Liver (tissue), 3 donors: ENCODE results near the gene PPP2R3A.

Experiments used
- EGR1 ChIP-seq, 2 donors: IDR thresholded peaks; 2 replicates each; pipeline ENCODE4 v1.6.1; 2016 to 2018; ENCODE audit warnings: antibody characterized with exemption in 2 of 2, low read depth in 2 of 2
- JUND ChIP-seq, 2 donors: IDR thresholded peaks; 2 replicates each; pipeline ENCODE4 v1.6.1; 2016; ENCODE audit warnings: antibody characterized with exemption in 2 of 2
- RAD21 ChIP-seq, 2 donors: IDR thresholded peaks; 2 replicates each; pipeline ENCODE4 v1.6.1; 2016; ENCODE audit warnings: antibody characterized with exemption in 2 of 2, mild to moderate bottlenecking in 2 of 2
- RXRA ChIP-seq, 2 donors: IDR thresholded peaks; 2 replicates each; pipeline ENCODE4 v1.6.1; 2017 to 2018; ENCODE audit warnings: antibody characterized with exemption in 2 of 2, mild to moderate bottlenecking in 1 of 2
- SP1 ChIP-seq: IDR thresholded peaks from 2 replicates; pipeline ENCODE4 v1.6.1; 2018; ENCODE audit warnings: antibody characterized with exemption, mild to moderate bottlenecking
- TAF1 ChIP-seq: conservative IDR thresholded peaks from 2 replicates; pipeline ENCODE4 v1.6.1; 2016; ENCODE audit warnings: antibody characterized with exemption, mild to moderate bottlenecking
- YY1 ChIP-seq: IDR thresholded peaks from 2 replicates; pipeline ENCODE4 v1.6.1; 2016; ENCODE audit warnings: antibody characterized with exemption, mild to moderate bottlenecking
- TF ChIP-seq, protein P1 (sequence below): IDR thresholded peaks from 2 replicates; pipeline ENCODE4 v1.6.1; 2016; ENCODE audit warnings: antibody characterized with exemption
- TF ChIP-seq, protein P2 (sequence below): fragments of 150-350 bp; IDR thresholded peaks from 2 replicates; pipeline ENCODE4 v1.5.1; 2017; ENCODE audit warnings: improper control_type of control experiment, low read depth, low read length; ENCODE audit not compliant: missing input control
- TF ChIP-seq, protein P3 (sequence below): IDR thresholded peaks from 2 replicates; pipeline ENCODE4 v1.6.1; 2016; ENCODE audit warnings: antibody characterized with exemption
- TF ChIP-seq, protein P4 (sequence below): IDR thresholded peaks from 2 replicates; pipeline ENCODE4 v1.6.1; 2016; ENCODE audit warnings: antibody characterized with exemption, mild to moderate bottlenecking
- donor health status: healthy.
- donor health status: healthy.

DNA sequence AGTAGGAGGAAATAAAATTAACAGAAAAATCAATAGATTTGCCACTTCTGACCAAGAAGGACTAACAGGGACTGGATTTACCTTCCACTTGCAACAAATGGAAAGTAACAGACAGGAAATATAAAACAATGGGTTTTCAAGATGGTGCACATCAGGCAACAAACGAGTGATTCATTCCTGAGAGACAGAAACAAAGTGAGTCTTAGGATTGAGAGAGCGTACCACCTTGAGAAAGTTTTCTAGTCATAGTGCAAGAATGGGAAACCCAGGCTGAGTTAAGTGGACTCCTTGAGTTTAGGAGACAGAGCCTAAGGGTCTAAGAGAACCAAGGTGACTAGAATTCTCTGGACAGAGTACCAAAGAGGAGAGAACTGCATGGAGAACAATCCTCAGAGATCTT lies 101.7 kb downstream of the PPP2R3A start:
- TF ChIP-seq RAD21 (IDR thresholded peaks at IDR 0.05) (no peak), SP1 (no peak), EGR1 (IDR thresholded peaks at IDR 0.05; ENCODE audit: low read depth in 2 of 2) (no peak), YY1 (no peak), TAF1 (no peak), JUND (IDR thresholded peaks at IDR 0.05) (no peak), RXRA (IDR thresholded peaks at IDR 0.05) (no peak)
- TF ChIP-seq, protein P1, sequence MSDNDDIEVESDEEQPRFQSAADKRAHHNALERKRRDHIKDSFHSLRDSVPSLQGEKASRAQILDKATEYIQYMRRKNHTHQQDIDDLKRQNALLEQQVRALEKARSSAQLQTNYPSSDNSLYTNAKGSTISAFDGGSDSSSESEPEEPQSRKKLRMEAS = no peak
- TF ChIP-seq, protein P2, sequence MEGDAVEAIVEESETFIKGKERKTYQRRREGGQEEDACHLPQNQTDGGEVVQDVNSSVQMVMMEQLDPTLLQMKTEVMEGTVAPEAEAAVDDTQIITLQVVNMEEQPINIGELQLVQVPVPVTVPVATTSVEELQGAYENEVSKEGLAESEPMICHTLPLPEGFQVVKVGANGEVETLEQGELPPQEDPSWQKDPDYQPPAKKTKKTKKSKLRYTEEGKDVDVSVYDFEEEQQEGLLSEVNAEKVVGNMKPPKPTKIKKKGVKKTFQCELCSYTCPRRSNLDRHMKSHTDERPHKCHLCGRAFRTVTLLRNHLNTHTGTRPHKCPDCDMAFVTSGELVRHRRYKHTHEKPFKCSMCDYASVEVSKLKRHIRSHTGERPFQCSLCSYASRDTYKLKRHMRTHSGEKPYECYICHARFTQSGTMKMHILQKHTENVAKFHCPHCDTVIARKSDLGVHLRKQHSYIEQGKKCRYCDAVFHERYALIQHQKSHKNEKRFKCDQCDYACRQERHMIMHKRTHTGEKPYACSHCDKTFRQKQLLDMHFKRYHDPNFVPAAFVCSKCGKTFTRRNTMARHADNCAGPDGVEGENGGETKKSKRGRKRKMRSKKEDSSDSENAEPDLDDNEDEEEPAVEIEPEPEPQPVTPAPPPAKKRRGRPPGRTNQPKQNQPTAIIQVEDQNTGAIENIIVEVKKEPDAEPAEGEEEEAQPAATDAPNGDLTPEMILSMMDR = no peak
- TF ChIP-seq, protein P3, sequence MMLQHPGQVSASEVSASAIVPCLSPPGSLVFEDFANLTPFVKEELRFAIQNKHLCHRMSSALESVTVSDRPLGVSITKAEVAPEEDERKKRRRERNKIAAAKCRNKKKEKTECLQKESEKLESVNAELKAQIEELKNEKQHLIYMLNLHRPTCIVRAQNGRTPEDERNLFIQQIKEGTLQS = no peak
- TF ChIP-seq, protein P4, sequence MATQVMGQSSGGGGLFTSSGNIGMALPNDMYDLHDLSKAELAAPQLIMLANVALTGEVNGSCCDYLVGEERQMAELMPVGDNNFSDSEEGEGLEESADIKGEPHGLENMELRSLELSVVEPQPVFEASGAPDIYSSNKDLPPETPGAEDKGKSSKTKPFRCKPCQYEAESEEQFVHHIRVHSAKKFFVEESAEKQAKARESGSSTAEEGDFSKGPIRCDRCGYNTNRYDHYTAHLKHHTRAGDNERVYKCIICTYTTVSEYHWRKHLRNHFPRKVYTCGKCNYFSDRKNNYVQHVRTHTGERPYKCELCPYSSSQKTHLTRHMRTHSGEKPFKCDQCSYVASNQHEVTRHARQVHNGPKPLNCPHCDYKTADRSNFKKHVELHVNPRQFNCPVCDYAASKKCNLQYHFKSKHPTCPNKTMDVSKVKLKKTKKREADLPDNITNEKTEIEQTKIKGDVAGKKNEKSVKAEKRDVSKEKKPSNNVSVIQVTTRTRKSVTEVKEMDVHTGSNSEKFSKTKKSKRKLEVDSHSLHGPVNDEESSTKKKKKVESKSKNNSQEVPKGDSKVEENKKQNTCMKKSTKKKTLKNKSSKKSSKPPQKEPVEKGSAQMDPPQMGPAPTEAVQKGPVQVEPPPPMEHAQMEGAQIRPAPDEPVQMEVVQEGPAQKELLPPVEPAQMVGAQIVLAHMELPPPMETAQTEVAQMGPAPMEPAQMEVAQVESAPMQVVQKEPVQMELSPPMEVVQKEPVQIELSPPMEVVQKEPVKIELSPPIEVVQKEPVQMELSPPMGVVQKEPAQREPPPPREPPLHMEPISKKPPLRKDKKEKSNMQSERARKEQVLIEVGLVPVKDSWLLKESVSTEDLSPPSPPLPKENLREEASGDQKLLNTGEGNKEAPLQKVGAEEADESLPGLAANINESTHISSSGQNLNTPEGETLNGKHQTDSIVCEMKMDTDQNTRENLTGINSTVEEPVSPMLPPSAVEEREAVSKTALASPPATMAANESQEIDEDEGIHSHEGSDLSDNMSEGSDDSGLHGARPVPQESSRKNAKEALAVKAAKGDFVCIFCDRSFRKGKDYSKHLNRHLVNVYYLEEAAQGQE = no peak
